Right ventricle myocardium inferior (tissue), 1 donor: ENCODE measurements around the gene ATXN2L. TPM values are rescaled to one million over a fixed set of nuclear protein-coding genes. Genes with fewer than 3 reads are reported as not detected.
"Not testable (repeated sequence)": the region's sequence is repeated elsewhere in the genome, so short reads cannot be mapped to it uniquely, and the experiment has no call there.

Experiments used
- ATAC-seq: fragments of 200-7000 bp; cut with Tn5 transposase; one replicate; pipeline ENCODE4 v1.9.1; 2020; ENCODE audit warnings: mild to moderate bottlenecking, moderate library complexity
- DNase-seq: peaks from one replicate; pipeline ENCODE4 v3.0.0; 2021; ENCODE audit errors: missing footprints
- intact Hi-C: fragments of 100-400 bp; cut with DNase I; formaldehyde crosslinking; loops from one replicate; pipeline ENCODE4 v1.11.0; 2022
- long read RNA-seq: library from polyadenylated mRNA; unstranded; transcript quantifications from one replicate; pipeline ENCODE4 v2.0.0, GENCODE V29; 2021
- total RNA-seq: library from RNA; stranded (reverse); fragmentation: NEBNext Ultra II Directional; extraction: Animal tissue kit (Norgen Biotek cat#: 25700); gene quantifications from one replicate; pipeline ENCODE4 v1.2.1, GENCODE V29; 2021
- donor health status: DM: no; HTN: yes; CAD: no; lungs with severe emphysema.

ATXN2L gene
- 46.3 TPM for total RNA-seq
- long read RNA-seq, partial matches to known transcripts = 5 of 12 reads
- long read RNA-seq, other reads (novel, unspliced or antisense) = 5 of 12 reads

- ATAC-seq (peak; percentile 82), DNase-seq (peak; percentile 98)
- intact Hi-C loops = loop anchor here (1.0 kb wide), 1 partner anchor 24 kb away; the partner anchor contains the start of gene TUFM
These were observed at the start of gene ATXN2L for GRCh38 chr16:28822520-28823290. TSS of gene ATXN2L (plus strand) at chr16:28822999. CDS start at chr16:28823260, 261 bp downstream.

- intact Hi-C loops, DNase-seq, ATAC-seq: not testable (repeated sequence)
These were observed 41.1 kb upstream of the ATXN2L start for GRCh38 chr16:28781697-28782096.

DNA sequence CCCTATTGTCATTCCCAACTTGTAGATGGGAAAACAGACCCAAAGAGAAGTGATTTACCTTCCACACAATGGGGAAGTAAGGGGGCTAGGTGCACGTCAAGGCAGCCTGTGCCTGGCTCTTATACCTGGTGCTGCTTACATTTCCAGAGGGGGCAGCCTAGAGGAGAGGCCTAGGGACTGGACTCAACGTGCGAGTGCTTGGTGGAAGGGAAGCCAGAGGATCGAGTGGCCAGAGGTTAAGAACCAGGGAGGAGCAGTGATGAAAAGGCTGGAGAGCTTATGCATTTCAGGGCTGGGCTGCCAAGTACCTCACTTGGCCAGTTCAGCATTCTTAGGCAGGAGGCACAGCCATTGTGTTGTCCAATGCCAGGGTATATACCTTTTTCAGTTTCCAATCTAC lies 40.4 kb upstream of the ATXN2L start:
- intact Hi-C loops, DNase-seq, ATAC-seq: not testable (repeated sequence)

- intact Hi-C loops, DNase-seq: not testable (repeated sequence)
- ATAC-seq = peak; percentile 94
These were observed 20.4 kb upstream of the ATXN2L start for GRCh38 chr16:28802235-28803019.

DNA sequence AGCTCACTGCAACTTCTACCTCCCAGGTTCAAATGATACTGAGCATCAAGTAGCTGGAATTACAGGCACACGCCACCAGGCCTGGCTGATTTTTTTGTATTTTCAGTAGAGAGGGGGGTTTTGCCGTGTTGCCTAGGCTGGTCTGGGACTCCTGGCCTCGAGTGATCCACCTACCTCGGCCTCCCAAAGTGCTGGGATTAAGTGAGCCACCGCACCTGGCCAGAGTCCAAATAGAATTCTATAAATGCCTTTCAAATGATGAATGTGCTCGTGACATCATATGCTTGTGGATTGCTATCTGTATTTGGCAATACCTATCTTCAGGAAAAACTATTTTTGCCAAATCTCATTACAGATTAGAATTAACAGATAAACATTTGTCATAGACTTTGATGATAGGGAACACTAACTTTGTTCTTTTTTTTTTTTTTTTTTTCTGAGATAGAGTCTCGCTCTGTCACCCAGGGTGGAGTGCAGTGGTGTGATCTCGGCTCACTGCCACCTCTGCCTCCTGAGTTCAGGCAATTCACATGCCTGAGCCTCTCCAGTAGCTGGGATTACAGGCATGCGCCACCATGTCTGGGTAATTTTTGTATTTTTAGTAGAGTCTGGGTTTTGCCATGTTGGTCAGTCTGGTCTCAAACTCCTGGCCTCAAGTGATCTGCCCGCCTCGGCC lies 15.2 kb upstream of the ATXN2L start:
- intact Hi-C loops, ATAC-seq, DNase-seq: not testable (repeated sequence)

GRCh38 chr16:28820016-28820415 lies 2.8 kb upstream of the ATXN2L start:
- DNase-seq (no peak), ATAC-seq (no peak)
- intact Hi-C loops = no loop called here

DNA sequence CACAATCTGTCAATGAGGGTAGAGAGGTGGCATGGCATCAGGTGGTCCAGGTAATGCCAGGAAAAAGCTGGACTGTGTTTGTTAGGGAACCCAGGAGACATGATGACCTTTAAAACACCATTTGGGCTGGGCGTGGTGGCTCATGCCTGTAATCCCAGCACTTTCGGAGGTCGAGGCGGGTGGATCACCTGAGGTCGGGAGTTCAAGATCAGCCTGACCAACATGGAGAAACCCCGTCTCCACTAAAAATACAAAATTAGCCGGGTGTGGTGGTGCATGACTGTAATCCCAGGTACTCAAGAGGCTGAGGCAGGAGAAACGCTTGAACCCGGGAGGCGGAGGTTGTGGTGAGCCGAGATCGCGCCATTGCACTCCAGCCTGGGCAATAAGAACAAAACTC lies 2.3 kb upstream of the ATXN2L start:
- ATAC-seq, DNase-seq, intact Hi-C loops: not testable (repeated sequence)

- intact Hi-C loops = no loop called here
- DNase-seq (no peak), ATAC-seq (no peak)
These were observed 802 bp upstream of the ATXN2L start for GRCh38 chr16:28821874-28822519.

- peak; percentile 75 for DNase-seq
- intact Hi-C loops = loop anchor here (1.0 kb wide), 1 partner anchor 23 kb away; the partner anchor contains the start of gene TUFM
- ATAC-seq = peak; percentile 1
These were observed 583 bp downstream of the ATXN2L start for GRCh38 chr16:28823291-28823872.

- DNase-seq (peak; percentile 98), ATAC-seq (peak; percentile 94)
- intact Hi-C loops = loop anchor here (1.0 kb wide), 1 partner anchor 22 kb away; the partner anchor contains the start of gene TUFM
These were observed 1.3 kb downstream of the ATXN2L start for GRCh38 chr16:28823873-28824716.

- DNase-seq (no peak), ATAC-seq (no peak)
- intact Hi-C loops = no loop called here
These were observed 1.8 kb downstream of the ATXN2L start for GRCh38 chr16:28824717-28824973.

GRCh38 chr16:28826141-28826540 lies 3.3 kb downstream of the ATXN2L start:
- intact Hi-C loops = loop anchor here (5.0 kb wide), 1 partner anchor 46 kb away; no protein-coding TSS in a partner anchor
- DNase-seq = no peak
- no peak for ATAC-seq

DNA sequence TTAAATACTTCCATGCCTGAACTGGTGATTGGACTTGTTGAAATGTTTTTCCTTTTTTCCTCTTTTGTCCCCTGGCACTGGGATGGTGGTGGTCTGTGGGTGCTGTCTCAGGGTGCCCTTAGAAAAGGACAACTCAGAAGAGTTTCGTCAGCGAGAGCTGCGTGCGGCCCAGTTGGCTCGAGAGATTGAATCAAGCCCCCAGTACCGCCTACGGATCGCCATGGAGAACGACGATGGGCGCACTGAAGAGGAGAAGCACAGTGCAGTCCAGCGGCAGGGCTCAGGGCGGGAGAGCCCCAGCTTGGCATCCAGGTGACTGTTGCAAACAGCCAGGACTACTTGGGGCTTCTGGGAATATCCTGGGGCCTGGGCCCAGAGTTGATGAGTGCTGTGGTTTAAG lies 6.9 kb downstream of the ATXN2L start:
- intact Hi-C loops = loop anchor here (5.0 kb wide), 1 partner anchor 43 kb away; no protein-coding TSS in a partner anchor
- no peak for DNase-seq

DNA sequence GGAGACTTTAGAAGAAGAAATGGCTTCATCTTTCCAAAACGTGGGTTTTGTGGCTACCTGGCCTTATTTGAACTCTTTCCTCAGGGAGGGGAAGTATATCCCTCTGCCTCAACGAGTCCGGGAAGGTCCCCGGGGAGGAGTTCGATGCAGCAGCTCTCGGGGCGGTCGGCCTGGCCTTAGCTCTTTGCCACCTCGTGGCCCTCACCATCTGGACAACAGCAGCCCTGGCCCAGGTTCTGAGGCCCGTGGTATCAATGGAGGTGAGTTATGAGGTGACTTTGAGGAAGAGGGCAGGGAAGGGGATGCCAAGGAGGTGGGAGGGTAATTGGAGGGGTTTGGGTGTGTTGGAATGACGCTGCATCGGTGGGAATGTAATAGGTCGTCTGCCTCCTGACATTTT lies 7.7 kb downstream of the ATXN2L start:
- intact Hi-C loops = no loop called here
- DNase-seq (no peak), ATAC-seq (no peak)

More for the DNA sequence above, 6.9 kb downstream of the ATXN2L start:
- no peak for ATAC-seq

DNA sequence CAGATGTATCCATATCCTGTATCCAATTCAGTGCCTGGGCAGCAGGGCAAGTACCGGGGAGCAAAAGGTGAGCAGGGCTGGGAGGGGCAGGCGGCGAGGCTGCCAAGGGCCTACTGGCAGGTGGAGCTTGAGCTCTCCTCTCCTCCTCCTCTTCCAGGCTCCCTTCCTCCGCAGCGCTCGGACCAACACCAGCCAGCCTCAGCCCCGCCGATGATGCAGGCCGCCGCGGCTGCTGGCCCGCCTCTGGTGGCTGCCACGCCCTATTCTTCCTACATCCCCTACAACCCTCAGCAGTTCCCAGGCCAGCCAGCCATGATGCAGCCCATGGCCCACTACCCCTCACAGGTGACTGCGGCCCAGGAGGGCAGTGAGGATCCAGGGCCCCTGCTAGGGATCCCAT lies 11.6 kb downstream of the ATXN2L start:
- intact Hi-C loops = no loop called here
- DNase-seq (no peak), ATAC-seq (no peak)

GRCh38 chr16:28834873-28835863 lies 12.4 kb downstream of the ATXN2L start:
- ATAC-seq = no peak
- intact Hi-C loops = no loop called here
- DNase-seq = no peak
